ENCODE results near the gene KIFC3.

The KIFC3 gene

DNA sequence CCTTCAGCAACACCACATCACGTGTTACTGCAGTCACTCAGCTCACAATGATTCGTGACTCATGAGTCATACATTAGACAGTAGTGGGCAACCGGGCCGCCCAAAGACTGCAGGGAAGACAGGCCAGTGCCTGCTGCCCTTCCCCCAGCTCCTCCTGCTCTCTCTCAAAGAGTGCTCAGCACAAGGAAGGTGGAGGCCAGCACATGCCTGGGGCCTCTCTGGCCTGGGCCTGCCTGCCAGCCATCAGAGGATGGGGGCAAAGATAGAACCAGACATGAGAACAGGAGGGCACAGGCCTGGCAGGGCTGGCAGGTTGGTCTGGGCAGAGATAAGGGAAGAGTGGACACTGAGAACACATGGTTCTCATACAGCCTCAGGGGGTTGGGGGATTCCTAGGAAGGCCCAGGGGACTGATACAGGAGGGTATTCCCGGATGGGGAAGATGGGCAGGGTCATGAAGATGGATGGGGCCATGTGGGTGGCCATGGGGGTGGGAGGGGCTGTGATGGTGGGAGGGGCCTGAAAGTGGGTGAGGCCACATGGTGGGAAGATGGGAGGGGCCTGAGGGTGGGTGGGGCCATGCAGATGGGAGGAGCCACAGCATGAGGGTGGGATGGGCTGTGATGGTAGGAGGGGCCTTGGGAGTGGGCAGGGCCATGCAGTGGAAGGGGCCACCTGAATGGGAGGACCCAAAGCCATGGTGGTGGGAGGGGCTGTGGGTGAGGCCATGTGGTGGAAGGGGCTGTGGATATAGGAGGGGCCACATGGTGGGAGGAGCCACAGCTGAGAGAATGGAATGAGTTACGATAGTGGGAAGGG, 37.7 kb downstream of the KIFC3 start:
- DNase-seq, result no peak

DNA sequence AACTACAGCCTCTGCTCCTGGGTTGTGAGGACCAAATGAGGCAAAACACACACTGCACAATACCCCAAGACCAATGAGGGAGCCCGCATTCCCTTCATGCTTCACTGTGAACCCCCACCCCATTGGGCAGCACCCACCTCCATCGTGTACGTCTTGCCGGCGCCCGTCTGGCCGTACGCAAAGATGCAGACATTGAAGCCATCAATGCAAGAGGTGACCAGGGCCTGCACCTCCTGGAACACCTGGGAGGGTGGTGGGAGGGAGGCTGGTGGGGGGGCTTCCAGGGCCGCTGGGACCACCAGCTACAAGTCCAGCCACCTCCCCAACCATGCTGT, 38.3 kb downstream of the KIFC3 start:
- no peak for DNase-seq

DNA sequence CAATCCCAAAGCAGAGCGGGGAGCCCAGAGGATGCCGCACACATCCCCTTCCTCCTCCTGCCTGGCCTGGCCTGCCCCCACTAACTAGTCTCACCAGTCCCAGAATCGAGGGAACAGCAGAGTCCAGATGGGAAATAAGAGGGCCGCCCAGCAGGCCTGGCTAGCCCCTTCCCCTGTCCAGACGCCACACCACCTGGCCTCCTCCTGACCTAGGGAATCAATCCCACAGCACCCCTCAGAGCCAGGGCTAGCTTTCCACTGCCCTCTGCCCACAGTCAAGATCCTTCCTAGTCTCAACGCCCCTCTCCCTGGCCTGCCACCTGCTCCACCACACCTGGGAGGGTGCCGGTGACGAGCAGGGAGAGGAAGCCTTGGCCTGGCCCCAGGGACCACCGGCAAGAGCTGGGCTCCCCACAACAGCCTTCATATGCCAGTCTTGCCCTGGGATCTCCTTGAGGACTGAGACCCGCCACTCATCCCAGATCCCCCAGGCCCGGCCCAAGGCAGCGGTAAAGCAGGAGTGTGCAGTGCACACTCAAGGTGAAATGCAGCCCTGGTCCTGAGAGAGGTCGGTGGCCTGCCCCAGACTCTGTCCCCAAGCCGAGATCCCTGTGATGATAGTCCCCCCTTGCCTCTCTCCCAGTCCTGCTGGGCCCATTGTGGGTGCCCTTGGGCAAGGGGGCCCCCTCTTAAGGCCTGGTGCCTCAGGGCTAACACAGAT, 38.8 kb downstream of the KIFC3 start:
- DNase-seq, result no peak

DNA sequence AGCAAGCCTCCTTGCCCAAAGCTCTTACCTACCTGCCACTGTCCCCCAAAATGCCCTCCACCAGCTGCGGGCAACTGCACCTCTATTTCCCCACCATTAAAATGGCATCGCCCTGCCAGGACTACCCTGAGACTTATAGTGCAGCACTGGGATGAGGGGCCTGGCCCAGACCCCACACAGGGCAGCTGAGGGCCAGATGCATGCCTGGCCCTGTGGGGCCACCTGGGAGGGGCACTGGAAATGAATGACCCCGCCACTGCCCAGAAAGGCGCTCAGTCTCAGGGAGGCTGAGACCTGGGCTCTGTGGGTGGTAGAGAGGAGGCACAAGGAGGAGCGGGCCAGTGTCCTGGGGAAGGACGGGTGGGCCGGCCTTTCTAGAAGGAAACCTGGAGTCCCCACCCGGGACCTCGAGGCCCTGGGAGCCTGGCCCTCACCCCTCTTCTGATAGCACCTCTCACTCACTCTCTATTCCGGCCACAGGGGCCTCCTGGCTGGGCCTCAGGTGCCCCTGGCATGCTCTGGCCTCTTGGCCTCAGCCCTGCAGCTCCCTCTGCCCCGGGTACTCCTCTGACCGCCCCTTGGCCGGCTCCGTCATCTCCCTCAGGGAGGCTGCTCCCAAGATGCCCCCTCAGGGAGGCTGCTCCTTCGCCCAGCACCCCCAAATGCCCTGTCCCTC, 39.8 kb downstream of the KIFC3 start:
- DNase-seq, result no peak

DNA sequence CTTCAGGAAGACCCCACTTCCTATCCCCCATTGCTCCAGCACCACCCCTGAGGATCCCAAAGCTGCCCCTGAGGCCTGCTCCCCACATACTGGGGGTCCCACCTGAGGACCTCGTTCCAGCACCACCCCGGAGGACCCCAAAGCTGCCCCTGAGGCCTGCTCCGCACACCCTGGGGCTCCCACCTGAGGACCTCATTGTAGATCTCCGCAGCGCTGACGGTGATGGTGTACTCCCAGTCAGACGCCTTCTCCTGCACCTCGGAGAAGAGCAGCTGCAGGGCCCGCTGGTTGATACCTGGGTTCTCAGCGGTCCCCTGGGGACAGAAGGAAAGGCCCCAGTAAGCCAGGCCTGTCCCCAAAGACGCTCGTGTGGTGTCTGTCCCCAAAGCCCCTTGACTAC, 40.3 kb downstream of the KIFC3 start:
- no peak for DNase-seq

DNA sequence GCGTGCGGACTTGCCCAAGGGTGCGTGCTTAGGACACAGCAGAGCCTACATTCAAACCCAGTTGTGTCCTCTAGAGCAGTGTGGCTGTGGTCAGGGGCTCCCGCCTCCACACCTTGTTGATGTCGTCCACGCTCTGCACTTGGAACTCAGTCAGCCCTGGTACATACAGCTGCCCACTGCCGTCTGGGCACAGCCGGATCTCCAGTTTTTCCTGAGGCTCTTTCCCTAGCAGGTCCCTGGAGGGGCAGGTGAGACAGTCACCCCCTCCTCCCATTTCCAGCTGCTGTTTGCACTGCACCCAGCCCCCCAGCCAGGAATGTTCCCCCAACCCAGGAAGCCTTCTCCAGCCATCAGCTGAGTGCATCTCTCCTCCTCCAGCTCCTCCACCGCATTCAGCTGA, 41.0 kb downstream of the KIFC3 start:
- DNase-seq, result no peak

DNA sequence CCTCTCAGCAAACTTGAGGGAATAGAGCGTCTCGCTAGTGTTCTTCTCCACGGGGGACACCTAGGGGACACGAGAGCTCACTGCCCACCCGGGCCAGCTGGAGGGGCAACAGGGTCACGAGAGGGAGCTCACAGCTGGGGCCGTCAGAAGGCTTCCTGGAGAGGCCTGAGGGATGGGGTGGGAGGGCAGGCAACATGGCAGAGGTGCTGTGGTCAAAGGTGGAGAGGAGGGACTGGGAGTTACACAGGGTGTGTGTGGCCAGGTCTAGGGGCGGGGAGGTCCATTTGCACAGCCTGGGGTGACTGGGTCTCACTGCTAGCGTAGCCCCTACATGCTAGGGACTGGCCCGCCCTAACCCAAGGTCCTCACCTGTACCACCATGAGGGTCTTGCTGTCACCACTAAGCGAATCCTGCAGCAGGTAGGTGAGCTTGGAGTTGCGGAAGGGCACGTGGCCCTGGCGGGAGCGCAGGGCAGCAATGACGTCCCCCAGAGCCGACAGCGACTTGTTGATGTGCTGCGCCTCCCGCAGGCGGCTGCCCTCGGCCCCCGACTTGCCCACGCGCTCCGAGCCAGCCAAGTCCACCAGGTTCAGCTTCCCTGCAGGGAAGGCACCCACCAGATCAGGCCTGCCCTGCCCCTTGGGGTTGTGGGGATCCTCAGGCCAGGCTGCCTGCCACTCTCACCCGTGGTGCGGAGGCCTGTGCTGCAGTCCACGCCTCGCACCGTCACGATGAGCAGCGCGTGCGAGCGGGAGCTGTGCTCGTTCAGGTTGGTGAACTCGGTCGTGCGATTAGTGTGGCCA, 41.7 kb downstream of the KIFC3 start:
- DNase-seq, result no peak

DNA sequence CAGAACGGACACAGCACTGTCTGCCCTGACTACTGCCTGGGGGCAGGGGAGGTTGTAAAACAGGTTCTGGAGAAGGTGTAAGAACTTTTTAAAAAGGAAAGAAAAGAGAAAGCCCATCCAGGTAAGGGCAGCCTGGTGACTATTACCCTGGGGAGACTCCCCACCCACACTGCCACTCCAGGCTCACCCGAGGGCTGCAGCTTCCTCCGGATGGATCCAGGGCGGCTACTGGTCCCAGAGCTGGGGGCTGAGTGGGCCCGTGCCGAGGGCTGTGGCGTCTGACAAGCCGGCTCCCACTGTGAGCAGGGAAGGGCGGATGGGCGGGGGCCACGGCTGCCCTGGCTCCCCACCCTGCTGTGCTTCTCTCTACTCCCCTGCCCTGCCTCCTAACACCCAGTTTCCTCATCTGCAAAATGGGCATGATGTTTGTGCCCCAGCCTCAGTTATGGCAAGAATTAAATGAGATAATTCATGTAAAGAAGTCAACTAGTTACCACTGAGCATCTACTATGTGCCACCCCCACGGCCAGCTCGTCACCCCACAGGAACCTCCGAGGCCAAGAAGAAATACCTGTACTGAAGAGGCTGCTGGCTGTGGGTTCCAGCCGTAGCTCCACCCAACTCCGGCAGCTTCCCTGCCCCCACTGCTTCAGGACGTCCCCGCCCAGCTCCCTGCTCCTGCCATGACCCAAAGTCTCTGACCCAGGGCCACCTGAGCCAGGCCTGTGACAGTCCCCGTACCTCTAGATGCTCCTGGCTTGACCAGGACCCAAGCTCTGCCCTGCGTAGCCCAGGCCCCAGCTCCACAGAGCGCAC, 42.5 kb downstream of the KIFC3 start:
- no peak for DNase-seq

DNA sequence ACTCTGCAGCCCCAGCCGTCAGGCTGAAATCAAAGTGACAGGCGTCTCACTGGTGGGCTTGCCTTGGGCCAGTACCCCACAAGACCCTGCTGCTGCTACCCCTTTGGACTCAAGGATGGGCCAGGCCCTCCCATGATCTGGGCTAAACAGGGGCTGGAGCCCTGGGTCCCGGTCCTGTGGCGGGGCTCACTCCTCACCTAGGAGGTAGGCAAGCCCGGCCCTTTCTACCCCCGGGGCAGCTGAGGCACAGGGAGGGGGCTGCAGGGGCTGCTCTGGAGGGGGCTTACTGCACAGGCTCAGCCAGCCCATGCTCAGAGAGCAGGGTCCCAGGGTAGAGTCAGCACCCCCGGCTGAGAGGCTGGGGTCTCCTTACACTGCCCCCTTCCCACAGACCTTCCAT, 43.2 kb downstream of the KIFC3 start:
- DNase-seq, result no peak

DNA sequence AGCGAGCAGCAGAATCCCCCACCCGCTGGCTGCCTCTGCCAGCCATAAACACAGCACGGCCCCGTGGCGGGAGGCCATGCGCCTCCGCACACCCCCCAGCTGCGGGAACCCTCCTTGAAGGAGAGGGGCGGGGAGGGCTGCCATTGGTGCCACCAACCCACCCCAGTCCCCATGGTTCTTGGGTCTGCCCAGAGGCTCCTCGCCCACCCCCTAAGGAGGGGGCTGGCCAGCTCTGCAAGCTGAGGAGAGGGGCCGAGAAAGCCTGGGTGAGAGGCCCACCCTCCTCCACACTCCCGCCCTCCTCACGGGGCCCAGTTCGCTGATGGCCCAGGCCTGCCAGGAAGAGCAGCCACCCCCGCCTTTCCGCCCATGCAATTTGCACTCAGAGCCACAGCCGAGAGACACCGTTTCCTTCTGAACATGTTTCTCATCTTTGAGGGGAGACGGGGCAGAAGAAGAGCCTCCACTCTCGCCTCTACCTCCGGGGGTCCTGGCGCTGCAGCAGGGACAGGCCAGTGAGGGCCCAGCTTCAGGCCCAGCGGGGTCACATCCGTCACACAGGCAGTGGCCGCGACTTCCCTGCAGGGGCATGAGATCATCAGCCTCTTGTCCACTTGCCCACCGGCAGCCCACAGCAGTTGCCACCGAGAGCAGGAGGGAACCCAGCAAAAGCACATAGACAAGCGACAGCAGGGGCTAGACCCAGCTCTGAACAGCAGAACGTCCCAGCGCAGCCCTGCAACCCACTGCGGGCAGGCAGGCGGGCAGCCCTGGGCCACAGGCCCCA, 43.8 kb downstream of the KIFC3 start:
- no peak for DNase-seq

DNA sequence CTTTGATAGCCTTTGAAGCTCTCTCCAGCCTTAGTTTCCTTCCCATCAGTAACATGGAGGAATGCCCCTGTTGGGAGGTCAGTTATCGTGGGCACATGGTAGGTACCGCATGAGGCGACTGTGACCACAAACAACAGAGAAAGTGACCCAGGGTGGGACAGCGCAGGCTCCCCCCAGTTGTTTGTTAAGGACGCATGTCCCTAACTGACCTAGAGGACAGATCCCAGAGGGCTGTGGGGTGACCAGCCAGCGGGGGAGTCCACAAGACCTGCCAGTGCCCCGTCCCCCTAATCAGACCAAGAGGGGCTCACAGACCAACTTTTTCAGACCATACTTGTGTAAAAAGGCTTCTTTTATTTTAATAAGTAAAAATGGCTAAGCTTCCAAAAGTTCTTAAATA, 44.4 kb downstream of the KIFC3 start:
- DNase-seq, result no peak

DNA sequence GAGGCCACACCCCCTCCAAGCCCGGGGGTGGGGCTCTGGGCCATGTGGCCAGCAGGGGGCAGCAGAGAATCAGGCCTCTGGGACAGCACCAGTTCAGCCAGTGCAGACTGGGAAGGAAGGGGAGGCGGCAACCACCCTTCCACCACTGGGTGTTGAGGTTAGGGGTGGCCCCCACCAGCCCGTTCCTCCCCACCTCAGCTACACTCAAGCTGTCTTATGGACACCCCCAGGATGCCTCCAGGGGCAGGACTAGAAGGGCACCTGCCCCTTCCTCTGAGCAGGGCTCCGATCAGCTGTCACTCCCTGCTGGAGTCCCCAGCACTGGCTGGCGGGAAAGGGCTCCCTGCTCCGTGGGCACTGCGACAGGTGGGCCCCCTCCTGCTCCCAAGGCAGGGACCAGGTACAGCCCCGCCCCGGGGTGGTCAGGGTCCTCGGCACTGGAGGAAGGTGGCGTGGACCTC, 44.9 kb downstream of the KIFC3 start:
- DNase-seq, result peak; percentile 89

DNA sequence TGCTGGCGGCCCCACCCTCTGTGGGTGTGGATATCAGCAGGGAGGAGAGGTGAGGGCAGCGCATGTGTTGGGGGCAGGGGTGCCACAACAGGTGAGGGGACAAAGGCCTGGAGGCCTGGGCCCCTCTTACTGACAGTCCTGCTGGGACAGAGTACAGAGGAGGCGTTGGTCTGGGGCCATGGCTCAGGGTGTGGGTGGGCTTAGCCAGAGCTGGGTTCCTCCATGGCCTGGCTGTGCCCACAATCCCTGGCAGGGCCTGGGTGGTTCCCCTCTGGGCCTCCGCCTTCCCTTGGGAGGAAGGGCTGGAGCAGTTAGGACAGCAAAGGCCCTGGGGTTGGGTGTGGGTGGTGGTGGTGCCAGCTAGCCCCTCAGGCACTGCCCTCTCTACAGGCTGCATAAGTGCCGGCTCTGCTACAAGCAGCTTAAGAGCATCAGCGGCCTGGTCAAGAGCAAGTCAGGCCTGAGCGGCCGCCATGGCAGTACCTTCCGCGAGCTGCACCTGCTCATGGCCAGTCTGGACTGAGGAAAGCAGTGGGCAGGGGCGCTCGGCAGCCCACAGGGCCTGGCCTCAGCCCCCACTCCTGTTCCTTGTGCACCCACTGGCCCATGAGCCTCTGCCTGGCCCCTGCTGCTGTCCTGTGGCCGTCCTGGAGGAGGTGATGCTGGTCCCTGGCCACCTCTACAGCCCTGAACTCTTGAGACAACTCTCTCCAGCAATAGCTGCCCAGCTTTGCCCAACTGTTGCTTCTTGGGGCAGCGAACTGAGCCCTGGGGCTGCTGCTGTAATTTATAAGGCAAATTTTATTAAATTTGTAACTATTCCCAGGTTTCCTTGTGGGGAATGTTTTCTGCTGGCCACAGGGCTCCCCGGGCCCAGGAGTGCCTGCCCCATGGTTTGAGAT, 45.6 kb downstream of the KIFC3 start:
- no peak for DNase-seq

DNA sequence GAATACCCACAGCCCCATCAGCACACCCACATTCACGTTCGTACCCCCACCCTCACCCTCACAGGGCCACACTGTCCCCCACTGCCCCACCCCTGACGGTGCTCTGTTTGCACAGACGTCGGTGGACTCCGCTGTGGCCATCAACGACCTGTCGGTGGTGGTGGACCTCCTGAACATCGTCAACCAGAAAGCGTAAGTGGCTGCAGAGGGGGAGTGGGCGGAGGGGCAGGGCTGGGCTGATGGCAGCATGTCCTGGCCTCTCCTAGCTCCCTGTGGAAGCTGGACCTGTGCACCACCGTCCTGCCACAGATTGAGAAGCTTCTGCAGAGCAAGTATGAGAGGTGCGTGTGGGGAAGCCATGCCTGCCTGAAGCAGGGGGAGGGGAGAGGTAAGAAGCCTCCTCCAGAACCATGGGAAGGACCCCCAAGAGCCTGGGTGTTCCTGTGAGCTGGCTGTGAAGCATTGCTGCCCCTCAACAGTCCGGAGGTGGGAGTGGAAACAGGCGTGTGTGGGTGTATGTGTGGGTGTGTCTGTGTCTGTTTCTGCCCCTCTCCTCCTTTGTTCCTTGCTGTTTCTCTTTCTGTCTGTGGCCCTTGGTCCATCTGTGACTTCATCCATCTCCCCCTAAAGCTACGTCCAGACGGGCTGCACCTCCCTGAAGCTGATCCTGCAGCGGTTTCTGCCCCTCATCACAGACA, 46.4 kb downstream of the KIFC3 start:
- DNase-seq, result no peak

DNA sequence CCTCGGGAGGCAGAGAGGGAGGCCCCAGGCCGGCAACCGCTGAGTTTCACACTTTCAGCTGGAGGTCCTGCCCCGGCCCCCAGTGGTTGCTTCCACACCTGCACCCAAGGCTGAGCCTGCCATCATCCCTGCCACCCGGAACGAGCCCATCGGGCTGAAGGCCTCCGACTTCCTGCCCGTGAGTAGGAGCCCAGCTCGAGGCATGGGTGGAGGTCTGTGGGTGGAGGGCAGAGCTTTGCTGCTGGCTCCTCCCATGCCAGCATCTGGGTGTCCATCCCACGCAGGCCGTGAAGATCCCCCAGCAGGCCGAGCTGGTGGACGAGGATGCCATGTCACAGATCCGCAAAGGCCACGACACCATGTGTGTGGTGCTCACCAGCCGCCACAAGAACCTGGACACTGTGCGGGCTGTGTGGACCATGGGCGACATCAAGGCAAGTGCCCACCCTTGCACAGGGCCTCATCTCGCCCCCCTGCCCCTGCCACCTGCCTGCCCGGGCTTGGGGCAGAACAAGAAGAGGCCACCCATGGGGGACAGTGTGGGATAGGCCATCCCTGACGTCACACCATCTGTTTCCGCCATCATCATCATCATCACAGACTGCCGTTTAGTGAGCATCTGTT, 47.1 kb downstream of the KIFC3 start:
- DNase-seq, result no peak

DNA sequence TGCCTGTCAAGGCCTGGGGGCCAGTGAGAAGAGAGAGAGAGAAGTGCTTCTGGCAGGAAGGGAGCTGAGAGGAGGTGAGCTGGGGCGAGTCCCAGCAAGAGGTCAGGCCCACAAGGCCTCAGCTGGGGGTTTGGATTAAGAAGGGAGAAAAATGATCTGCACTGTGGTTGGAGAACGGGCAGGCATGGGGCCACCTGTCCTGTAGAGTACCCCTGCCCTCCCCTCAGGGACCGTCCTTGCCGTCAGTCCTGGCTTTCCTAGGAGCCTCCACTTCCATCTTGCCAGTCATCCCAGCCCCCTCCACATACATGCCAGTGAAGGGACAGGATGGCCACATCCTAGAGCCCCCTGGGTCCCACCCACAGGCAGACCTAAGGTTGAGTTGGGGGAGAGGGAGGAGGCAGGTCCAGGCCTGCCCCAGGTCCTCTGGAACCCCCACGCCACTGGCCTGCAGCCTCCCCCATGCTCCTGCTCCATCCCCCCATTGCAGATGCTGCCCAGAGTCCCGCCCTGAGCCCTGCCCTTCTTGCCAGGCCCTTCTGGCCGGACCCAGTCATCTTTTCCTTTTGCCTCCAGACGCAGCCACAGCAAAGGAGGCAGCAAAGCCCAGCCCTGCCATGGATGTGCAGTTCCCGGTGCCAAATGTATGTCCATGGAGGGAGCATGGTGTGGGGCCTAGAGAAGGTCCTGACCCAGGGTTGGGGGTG, 47.8 kb downstream of the KIFC3 start:
- no peak for DNase-seq

DNA sequence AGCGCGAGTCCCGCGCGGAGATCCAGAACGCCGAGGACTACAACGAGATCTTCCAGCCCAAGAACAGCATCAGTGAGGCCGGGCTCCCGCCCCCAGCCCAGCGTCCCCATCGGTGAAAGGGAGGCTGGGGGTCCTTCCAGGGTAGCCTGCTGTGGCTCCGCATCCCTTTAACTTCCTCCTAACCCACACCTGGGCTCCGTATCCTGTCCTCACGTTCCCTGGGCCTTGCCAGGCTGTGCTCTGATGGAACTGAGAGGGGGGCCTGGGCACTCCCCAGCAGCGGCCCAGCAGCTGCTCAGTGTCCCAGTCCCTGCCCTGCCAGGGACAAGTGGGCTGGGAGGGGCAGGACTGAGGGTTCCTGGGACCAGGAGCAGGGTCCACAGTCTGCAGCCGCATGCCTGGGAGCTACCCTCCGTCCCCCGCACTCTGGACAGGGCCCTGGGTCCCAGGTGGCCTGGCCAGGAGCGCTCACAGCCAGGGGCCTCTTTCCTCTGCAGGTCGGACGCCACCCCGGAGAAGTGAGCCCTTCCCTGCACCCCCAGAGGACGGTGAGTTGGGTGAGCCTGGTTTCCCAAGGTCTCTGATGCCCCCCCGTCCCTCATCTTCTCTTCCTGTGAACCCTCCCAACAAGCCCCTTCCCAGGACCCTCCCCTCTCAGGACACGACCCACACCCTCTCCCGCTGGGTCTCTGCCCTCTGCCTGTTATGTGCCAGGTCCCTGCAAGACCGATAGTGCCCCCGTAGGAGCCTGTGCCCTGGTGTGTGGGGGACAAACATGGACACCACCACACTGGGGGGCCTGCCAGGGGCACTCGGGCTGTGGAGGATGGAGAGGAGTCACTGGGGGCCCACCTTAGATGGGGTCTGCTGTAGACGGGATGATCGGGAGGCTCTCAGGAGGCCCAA, 48.6 kb downstream of the KIFC3 start:
- DNase-seq, result no peak
